Inferior parietal cortex (tissue), 1 donor: ENCODE data around the gene SIRPA.

Source experiments
- DNase-seq: peaks from one replicate; pipeline ENCODE4 v3.0.0-alpha.2; 2016; ENCODE audit errors: extremely low spot score

SIRPA gene

GRCh38 chr20:1933465-1933870 is 38.3 kb downstream of the SIRPA start:
- no peak for DNase-seq

GRCh38 chr20:1934156-1934555 is 38.9 kb downstream of the SIRPA start:
- DNase-seq: no peak

GRCh38 chr20:1934721-1935573 is 39.7 kb downstream of the SIRPA start:
- no peak for DNase-seq

GRCh38 chr20:1935696-1936366 is 40.6 kb downstream of the SIRPA start:
- peak; percentile 79 for DNase-seq

- DNase-seq: no peak
Observed at GRCh38 chr20:1937316-1937976, 42.2 kb downstream of the SIRPA start.

GRCh38 chr20:1938464-1939269 is 43.5 kb downstream of the SIRPA start:
- no peak for DNase-seq

- DNase-seq: no peak
Observed at GRCh38 chr20:1939270-1939595, 44.0 kb downstream of the SIRPA start.

- DNase-seq: no peak
Observed at GRCh38 chr20:1940581-1940980, 45.4 kb downstream of the SIRPA start.

GRCh38 chr20:1941226-1941625 is 46.0 kb downstream of the SIRPA start:
- no peak for DNase-seq

- DNase-seq: no peak
Observed at GRCh38 chr20:1942061-1942460, 46.9 kb downstream of the SIRPA start.

GRCh38 chr20:1942486-1943274 is 47.5 kb downstream of the SIRPA start:
- no peak for DNase-seq

- DNase-seq: no peak
Observed at GRCh38 chr20:1943275-1944002, 48.2 kb downstream of the SIRPA start.

- no peak for DNase-seq
Observed at GRCh38 chr20:1944345-1945091, 49.3 kb downstream of the SIRPA start.

GRCh38 chr20:1945134-1945618 is 50.0 kb downstream of the SIRPA start:
- DNase-seq: no peak

- DNase-seq: no peak
Observed at GRCh38 chr20:1945660-1946059, 50.5 kb downstream of the SIRPA start.

GRCh38 chr20:1946442-1946761 is 51.2 kb downstream of the SIRPA start:
- DNase-seq: no peak

GRCh38 chr20:1946762-1947534 is 51.7 kb downstream of the SIRPA start:
- DNase-seq: no peak

- DNase-seq: no peak
Observed at GRCh38 chr20:1947535-1947846, 52.3 kb downstream of the SIRPA start.
